MV-4-11 (cell line): ENCODE measurements around the gene MCOLN2.
A peak's percentile ranks its signal among the peaks of the same experiment; 100 is the strongest.

Experiments
- DNase-seq: peaks from one replicate; lab custom pipeline; 2025; lab: John Stamatoyannopoulos, UW

The MCOLN2 gene

DNA sequence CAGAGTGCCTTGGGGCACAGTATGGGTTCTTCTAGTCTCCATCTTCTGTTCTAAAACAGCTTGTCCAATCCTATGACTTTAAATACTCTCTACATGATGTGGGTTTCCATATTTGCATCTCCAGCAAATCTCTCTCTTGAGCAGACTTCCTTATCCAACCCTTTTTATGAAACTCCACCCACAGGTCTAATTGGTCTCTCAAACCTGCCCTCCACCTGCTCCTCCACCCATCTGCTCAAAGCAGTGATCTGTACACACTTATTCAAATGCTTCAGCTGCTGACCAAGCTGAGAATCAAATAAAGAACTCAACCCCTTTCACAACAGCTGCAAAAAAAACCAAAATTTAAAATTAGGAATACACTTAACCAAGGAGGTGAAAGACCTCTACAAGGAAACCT, 11.5 kb downstream of the MCOLN2 start:
- no peak for DNase-seq

DNA sequence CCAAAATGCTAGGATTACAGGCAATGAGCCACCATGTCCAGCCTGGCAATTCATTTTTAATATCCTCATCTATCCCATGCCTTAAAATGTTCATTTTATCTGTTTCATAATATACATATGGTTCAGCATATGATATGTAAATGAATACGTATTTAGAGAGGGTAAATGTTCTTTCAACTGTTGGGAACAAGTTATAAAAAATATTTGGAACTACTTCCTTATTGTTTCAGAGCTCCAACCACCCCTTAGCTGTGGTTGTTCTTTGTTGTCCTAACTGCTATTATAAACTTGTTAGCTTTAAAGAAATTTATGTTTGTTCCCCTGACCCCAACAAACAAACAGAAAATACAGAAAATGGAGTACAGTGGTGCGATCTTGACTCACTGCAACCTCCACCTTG, 14.5 kb downstream of the MCOLN2 start:
- DNase-seq: no peak

DNA sequence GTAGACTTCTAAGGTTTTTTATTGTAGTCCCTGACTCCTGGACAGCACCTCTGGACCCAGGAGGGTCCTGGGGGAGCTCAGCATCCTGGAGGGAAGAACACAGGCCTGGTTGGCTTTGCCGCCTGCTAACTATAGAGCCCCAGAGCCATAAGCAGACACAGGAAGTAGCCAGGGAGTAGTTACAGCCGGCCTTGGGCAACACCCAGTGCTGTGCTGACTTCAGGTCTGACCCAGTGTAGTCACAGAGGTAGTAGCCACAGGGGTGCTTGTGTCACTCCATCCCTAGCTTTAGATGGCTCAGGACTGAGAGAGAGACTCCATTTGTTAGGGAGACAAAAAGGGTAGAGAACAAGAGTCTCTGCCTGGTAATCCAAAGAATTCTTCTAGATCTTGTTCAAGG, 21.9 kb downstream of the MCOLN2 start:
- DNase-seq: no peak

DNA sequence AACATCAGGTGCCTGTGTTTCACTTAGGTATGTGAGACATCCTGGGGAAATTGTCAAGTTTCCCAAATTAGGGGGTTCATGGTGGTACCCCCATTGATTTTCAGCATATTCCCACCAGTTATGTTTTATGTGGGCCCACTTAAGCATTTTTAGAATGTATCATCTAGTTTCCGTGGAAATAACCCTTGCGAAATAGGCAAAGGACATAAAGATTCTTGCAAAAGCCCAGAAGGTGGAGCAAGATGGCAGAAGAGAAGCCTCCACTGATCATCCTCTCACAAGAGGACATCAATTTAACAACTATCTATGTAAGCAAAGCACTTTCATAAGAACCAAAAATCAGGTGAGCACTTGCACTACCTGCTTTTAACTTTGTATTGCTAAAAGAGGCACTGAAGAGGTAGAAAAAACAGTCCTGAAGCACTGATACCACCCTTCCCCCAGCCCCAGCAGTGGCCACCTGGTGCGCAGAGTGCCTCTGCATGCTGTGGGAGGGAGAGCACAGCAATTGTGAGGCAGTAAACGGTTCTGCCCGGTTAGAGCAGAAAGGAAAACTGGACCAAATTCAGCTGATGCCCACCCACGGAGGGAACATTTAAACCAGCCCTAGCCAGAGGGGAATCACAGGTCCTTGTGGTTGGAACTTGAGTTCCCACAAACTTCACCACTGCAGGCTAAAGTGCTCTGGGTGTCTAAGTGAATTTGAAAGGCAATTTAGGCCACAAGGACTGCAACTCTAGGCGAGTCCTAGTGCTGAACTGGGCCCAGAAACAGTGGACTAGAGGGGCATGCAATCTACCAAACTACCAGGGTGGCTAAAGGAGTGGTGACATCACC, 23.2 kb downstream of the MCOLN2 start:
- DNase-seq: peak; percentile 68

DNA sequence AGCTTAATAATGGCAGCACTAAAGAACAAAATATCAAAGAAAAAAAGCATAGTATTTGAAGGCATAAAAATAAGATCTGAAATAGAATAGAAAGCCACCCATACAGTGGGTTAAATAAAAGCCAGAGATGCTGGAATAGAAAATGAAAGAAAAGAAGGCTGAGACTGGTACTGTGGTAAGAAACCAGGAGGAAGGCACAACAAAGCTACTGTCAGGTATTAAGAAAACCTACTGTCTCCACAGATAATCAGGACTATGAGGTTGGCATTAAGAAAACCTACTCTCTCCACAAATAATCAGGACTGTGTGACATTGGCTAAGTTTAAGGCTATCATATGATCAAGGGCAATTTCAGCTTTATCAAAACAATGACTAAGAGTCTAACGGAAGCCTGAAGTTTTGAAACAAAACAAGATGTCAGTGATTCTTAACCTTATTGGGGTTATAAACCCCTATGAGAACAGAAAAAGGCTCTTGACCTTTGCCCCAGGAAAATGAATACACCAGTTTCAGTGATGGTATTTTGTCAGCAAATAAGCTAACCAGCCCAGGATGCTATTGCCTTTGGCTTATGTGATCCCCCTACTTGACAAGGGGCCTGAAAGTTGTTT, 24.4 kb downstream of the MCOLN2 start:
- DNase-seq: no peak

DNA sequence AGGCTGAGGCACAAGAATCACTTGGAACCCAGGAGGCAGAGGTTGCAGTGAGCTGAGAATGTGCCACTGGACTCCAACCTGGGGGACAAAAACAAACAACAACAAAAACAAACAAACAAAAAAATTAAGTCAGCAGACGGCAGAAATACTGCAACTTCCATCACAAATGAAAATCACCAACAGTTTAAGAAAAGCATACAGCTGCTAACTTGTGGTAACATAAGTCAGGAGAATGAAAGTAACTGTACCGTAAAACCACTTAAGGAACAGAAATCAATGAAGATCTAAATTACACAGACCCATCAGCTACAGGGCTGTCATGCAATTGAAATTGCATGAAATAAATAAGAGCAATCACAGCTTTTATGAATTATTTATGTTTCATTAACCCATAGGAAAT, 25.0 kb downstream of the MCOLN2 start:
- DNase-seq: no peak

DNA sequence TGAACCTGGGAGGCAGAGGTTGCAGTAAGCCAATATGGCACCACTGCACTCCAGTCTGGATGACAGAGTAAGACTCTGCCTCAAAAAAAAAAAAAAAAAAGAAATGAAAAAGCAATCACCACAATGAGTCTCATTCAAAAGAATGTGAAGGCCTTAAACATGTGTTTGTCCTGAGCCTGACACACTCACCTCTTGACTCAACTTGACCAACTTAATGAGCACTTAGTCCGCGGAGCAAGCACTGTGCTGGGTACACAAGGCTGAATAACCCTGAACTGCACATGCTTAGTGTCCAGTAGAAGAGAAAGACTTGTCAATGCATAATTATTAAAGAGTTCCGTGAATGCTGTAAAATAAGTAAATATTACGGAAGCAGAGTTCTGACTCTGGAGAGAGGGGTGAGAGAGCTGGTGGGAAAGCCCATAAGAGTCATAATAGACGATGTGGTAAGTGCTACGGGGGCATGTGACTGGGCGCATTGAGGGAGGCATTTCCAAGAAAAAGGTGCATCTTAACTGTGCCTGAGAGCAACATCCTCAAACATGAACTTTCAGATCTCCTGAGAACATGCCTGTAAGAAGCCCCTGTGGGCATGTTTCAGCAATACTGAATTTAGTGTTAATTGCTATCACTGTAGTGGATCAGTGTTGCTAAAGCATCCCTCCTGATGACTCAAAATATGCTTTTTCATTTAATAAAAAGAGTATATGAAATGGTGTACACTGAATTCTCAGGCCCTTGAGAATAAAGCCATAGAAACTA, 27.2 kb downstream of the MCOLN2 start:
- no peak for DNase-seq

DNA sequence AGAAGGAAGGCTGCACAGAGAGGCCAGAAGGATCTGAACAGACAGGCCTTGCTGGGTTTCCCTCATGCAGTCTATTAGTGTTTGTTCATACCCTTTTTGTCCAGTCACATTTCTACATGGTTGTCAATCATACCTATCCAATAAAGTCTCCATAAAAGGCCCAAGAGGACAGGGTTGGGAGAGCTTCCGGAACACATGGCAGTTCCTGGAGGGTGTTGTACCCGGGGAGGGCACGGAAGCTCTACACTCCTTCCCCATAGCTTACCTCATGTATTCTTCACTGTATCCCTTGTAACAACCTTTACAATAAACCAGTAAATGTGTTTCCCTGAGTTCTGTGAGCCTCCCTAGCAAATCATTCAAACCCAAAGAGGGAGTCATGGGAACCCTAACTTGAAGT, 28.0 kb downstream of the MCOLN2 start:
- DNase-seq: no peak

DNA sequence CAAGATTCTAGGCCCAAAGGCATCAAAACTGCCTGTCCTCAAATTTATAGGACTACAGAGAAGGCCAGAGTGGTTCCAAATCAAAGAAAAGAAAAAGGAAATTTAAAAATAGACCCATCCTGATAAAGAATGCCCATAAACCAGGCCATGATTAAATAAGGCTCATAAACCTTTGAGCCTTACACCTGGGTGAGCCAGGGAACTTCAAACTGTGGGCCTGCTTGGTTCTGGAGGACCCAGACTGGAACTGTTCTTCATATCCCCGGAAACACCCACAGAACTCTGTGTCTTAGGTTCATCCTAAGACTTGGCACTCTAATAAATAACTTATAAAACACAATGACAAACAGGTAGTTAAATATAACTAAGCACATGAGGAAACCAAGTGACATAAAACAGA, 28.8 kb downstream of the MCOLN2 start:
- DNase-seq: no peak

DNA sequence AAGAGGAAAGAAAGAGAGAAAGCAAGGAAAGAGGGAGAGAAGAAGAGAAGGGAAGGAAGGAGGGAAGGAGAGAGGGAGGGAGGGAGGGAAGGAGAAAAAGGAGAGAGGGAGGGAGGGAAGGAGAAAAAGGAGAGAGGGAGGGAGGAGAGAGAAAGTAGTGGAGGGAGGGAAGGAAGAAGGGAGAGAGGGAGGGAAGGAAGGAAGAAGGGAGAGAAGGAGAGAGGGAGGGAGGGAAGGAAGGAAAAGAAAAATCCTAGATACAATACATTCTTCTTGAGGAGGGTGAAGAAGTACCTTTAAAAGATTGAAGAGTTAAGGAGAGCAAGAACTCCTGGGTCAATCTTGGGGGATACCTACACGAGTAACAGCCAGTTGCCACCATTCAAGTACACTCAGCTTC, 29.2 kb downstream of the MCOLN2 start:
- DNase-seq: no peak

DNA sequence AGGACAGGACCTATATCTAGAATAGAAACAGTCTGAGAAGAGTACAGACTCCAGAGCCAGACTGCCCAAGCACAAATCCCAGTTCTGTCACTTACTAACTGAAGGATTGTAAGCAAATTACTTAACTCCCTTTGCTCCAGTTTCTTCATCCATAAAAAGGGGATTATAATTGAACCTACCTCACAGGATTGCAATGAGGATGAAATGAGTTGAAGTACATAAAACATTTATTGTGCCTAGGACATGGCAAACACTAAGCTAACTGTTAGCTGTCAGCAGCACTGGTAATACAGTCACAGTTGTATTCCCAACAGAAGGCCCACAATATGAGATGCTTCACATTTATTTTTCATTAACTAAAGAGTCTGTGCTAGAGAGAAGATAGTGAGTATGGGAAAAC, 33.9 kb downstream of the MCOLN2 start:
- DNase-seq: no peak

DNA sequence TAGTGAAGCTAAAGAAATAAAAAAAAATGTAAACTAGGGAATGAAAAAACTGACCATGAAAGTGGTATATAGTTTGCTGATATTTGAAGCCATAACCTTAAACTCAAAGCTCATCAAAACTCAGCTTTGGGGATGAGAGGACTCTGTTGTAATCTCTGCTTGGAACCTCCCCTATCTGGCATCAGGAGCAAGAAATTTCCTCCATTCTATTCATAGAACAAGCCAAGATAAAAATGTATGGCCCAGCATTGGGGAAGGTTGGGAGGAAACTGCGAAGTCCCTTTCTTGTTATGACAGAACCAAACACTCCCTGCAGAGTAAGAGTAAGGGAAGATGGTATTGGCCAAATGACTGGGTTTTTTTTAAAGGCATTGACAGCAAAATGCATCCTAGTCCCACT, 35.6 kb downstream of the MCOLN2 start:
- DNase-seq: no peak

DNA sequence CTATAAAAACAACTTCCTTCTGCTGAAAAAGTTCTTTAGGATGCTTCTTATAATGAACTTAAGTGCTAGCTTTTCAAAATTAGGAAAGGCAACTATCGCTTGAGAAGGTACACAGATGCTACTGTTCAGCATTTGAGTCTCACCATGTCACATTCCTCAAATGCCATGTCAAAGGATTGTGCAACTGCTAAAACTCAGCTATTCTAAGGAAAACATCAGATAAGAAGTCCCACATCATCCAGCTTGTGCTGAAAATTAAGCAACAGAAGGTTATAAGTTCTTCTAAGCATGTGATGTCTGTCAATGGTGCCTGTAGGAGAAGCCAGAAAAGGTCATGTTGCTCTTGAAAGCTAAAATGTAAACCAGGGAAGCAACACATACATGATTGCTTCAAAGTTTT, 36.5 kb downstream of the MCOLN2 start:
- DNase-seq: no peak

DNA sequence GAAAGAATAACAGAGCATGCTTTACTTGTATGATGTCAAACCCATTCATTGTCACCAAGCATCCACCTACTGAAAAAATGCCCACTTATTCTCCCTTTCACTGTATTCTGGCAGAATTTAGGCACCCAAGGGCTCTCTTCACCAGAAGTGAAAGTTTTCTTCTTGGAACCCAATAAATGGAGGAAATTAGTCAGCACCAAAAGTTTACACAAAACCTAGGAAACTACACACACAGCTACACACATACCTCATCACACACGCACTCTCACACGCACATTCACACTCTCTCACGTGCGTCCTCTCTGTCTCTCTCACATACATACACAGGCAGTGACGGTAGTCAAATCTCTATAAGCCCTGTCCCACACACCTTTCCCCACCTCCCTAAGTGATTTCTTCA, 37.6 kb downstream of the MCOLN2 start:
- DNase-seq: no peak

DNA sequence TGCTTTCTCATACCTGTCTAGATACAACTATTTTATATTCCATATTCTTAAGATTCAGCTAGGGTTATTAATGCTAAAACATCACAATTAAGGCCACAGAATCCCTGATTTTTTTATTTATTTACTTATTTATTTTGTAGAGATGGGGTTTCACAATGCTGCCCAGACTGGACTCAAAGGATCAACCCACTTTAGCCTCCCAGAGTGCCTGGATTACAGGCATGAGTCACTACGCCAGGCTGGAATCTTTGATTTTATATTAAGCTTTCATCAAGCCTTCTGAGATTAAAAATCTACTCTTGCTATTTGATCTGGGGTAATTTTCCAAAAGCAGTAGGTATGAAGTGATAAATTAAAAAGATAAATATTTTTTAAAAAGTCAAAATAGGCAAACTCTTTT, 38.9 kb downstream of the MCOLN2 start:
- DNase-seq: no peak

DNA sequence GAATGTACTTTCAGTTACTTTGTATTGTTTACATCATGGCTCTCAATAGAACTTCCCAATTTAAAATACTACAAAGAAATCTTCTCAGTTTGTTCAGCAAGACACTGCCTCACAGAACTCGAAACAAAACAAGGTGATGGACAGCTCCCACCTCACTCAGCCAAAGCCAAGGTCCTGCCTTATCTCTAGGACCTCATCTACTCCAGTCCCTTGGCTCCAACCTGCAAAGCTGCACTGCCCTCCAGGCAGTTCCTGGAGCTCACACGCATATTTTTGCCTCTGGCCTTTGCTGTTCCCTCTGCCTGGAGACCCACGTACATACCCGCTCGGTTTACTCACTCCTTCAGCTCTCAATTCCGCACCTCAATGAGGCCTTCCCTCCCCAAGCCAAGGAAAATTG, 40.3 kb downstream of the MCOLN2 start:
- no peak for DNase-seq

DNA sequence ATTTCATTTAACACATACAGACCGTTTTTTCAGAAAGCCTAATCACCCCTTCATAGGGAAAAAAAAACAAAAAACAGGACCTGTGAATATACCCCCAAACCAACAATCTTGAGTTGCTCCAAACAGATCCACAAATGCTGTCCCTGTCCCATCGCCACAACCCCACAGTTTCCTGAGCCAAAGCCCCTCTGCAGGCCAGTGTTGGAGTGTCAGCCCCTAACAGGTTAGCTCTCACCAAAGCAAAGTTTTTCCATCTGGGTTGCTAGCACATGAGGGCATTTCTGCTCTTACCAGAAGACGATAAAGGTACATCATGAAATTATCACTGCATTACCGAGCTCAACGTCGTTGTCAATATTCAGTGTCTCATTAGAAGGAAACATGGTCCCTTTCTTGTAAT, 40.8 kb downstream of the MCOLN2 start:
- DNase-seq: no peak

DNA sequence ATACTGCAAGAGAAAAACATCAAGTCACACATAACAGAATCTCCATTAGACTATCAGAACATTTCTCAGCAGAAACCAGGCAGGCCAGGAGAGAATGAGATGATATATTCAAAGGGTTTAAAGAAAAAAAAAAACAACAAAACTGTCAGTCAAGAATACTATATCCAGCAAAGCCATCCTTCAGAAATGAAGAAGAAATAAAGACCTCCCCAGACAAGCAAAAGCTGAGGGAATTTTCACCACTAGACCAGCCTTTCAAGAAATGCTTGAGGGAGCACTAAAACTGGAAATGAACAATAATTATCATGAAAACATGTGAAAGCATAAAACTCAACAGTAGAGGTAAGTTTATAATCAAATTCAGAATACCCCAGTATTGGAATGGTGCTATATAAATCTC, 47.2 kb downstream of the MCOLN2 start:
- no peak for DNase-seq

DNA sequence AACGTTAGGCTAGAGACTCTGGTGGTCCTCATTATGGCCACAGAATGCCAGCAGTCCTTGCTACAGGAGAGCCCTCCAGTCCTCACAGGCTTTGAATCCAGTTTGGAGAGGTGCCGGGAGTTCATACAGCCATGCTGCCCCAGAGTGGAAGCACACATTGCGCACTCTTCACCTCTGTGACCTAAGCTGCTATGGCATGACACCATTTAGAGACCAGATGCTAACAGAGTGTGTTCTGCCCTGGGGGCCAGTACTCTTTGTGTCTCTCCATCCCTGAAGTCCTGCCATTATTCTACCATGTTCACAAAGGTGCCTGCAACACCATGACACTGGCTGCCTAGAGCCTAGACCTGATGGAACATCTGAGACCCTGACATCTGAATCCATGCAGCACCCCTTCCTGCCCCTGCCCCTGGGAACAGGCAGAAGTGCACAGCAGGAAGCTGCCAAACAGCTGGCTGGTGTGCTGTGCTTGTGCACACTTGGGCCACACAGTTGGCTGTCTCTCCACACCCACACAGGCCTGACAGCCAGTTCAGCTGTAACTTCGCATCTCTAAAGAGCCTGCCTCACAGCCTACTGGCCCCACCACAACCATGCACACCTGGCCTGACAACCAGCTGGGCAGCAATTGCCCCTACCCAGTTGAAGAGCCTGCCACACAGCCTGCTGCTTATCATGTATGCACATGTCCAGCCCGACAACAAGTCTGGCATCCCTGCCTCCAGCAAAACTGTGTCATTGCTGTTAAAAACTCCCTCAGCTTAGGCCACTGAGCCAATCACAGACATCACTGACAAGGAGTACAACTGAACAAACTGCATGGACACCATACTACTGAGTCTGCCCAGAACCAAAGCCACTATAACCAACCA, 49.1 kb downstream of the MCOLN2 start:
- DNase-seq: no peak

DNA sequence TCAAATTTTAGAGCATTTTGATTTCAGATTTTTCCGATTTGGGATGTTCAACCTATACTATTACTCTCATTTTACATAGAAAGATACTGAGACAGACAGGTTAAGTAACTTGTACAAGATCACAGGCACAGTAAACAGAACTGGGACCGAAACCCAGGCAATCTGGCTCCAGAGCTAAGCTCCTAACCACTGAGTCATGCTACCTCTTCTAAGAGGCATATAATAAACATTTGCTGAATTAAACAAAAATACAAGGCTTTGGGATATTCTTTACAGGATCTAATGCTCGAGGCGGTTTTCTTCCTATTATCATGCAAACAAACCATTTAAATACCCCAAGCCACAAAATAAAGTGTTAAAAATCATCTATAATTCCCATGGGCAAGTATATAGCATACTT, 50.3 kb downstream of the MCOLN2 start:
- DNase-seq: no peak

DNA sequence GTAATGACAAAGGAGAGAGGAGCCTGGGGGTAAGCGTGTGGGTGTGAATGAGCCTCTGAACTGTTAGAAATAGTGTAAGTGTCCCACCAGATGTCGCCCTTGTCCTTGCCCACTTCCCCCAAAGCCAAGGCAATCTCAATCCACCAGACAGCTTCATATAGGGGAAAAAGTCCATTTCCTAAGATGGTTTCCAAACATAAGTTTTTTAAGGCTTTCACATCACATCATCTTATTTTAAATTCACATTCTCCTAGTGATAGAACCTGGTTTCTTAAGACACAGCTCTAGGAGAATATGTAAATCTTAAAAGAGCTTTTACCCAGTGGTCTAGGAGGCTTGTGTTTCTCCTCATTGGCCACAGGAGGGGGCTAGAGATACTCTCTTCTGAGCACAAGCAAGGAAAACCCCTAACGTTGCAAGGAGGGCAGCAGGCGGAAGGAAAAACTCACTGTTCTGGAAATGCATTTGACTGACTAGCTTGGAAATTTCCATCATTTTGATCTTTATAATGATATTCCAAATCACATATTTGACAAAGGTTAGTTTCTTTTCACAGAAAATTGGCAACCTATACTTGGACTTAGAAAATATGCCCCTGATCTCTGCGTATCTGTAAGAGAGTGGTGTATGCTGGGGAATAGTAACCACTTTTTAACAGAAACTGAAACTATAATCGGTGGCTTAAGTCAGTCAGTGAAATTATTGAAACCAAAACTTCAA, 52.0 kb downstream of the MCOLN2 start:
- DNase-seq: peak; percentile 84

DNA sequence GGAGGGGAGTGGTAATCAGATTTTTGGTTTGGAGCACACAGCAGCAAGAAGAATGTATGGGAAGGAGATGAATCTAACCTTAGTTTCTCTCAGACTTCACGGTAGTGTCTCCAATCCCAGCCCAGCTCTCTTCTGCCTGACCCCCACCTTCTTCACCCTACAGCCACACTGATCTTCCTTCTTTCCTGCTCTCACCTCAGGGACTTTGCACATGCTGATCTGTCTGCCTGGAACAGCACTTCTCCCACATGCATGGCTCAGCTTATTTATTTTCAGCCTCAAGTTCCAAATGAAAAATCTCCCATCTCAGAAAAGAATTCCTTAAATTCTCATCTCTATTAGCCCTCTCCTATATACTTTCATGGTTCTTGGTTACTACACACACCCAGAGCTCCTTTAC, 55.1 kb downstream of the MCOLN2 start:
- DNase-seq: no peak
